Ovary (tissue), 9 donors: ENCODE results near the gene SYT3. TPM values are rescaled to one million over a fixed set of nuclear protein-coding genes. Genes with fewer than 3 reads are reported as not detected.
A peak's percentile ranks its signal among the peaks of the same experiment; 100 is the strongest.

Source experiments
- DNase-seq, 5 donors: peaks; one replicate each; pipeline ENCODE4 v3.0.0-alpha.2; 2019 to 2020
- H3K27ac ChIP-seq, 2 donors: fragments of 200-600 bp; one replicate each; pipeline versions ENCODE4 v1.5.1 to v1.8.0; 2019 to 2022
- H3K27me3 ChIP-seq: fragments of 200-600 bp; one replicate; pipeline ENCODE4 v1.8.0; 2022
- H3K36me3 ChIP-seq: fragments of 200-600 bp; sonication (generic); one replicate; pipeline ENCODE4 v1.5.1; 2019
- H3K4me1 ChIP-seq: one replicate; pipeline ENCODE4 v1.8.1; 2013; ENCODE audit warnings: mild to moderate bottlenecking, moderate library complexity; ENCODE audit not compliant: insufficient read depth
- H3K4me3 ChIP-seq: fragments of 200-600 bp; sonication (generic); one replicate; pipeline ENCODE4 v1.5.1; 2017
- H3K9me3 ChIP-seq, 2 donors: fragments of 200-600 bp in 1 of 2; sonication (generic) in 1 of 2; one replicate each; pipeline versions ENCODE4 v1.5.1 to v1.8.1; 2013 to 2019; ENCODE audit warnings: mild to moderate bottlenecking in 1 of 2, moderate library complexity in 1 of 2
- CTCF ChIP-seq, 3 donors: fragments of 450-650 bp in 2 of 3; fragments of 200-600 bp in 1 of 3; IDR thresholded peaks; one replicate each; pipeline versions ENCODE4 v1.5.1 to v1.8.0; 2016 to 2022; ENCODE audit warnings: antibody characterized with exemption in 3 of 3, mild to moderate bottlenecking in 1 of 3
- EP300 ChIP-seq: sonication (generic); formaldehyde crosslinking; IDR thresholded peaks from one replicate; pipeline ENCODE4 v1.6.1; 2017; ENCODE audit warnings: antibody characterized with exemption
- POLR2A ChIP-seq: fragments of 450-650 bp; IDR thresholded peaks from one replicate; pipeline ENCODE4 v1.6.1; 2017; ENCODE audit warnings: antibody characterized with exemption, mild to moderate bottlenecking, moderate library complexity
- WGBS, 3 donors: extraction: QIAGEN DNeasy Blood & Tissue Kit in 1 of 3; methylation state at CpG; one replicate each; pipeline versions ENCODE4 v1.1.5 to v1.1.7; 2013 to 2017; 5-methylcytosine and 5-hydroxymethylcytosine counted together
- intact Hi-C, 4 donors: fragments of 100-400 bp; cut with DNase I; formaldehyde crosslinking; loops; one replicate each; pipeline versions ENCODE4 v1.11.0 to v1.15.1; 2022 to 2023
- polyA plus RNA-seq, 2 donors: library from polyadenylated mRNA; stranded (reverse); fragments of 200-250 nt in 1 of 2; fragments of 350-450 nt in 1 of 2; fragmentation: Illumina TruSeq in 1 of 2; extraction: RNeasy Lipid Tissue Mini Kit (QIAGEN cat#74804) in 1 of 2; gene quantifications; one replicate each; pipeline ENCODE4 v1.2.3, GENCODE V29; 2013 to 2014
- total RNA-seq, 7 donors: library from RNA; depleted of rRNA in 2 of 7; stranded (reverse); fragments of >200 nt in 2 of 7; fragmentation: NEBNext Ultra II Directional in 3 of 7; extraction: Animal tissue kit (Norgen Biotek cat#: 25700) in 3 of 7; gene quantifications; one replicate each; pipeline versions ENCODE4 v1.1.0 to v1.2.4, GENCODE V29; 2016 to 2023
- donor health status: DM: no; HTN: no; CAD: no; lungs with moderate emphysema.
- donor health status: DM: no; HTN: no; CAD: no.
- donor health status: Bipolar disorder and iron deficiency.
- donor health status: DM: yes; HTN: yes; CAD: no.
- donor health status: DM: no; HTN: no; CAD: no.
- donor health status: DM: yes; HTN: yes; CAD: no.

Gene SYT3
- total and polyA plus RNA-seq, 9 donors = 0.08 to 0.32 (median 0.10) TPM; not detected in 6

- H3K4me3 ChIP-seq = no peak overlapping the region
- no peak for TF ChIP-seq EP300
- TF ChIP-seq POLR2A = no peak
- no peak for TF ChIP-seq CTCF (IDR thresholded peaks at IDR 0.05)
- no peaks in the 10 kb centered on the region for H3K9me3 ChIP-seq
- no peak for DNase-seq
- H3K36me3 ChIP-seq = no peaks in the 10 kb centered on the region
- 69 to 77% (median 76%) methylated on average over 10 of the region's 10 CpGs for WGBS, 3 donors
- no peak overlapping the region for H3K27ac ChIP-seq
- intact Hi-C loops = no loop called here
- peaks cover 5% of the 10 kb centered on the region for H3K4me1 ChIP-seq
- no peaks in the 10 kb centered on the region for H3K27me3 ChIP-seq
Measured at GRCh38 chr19:50661023-50661422, 21.3 kb upstream of the SYT3 start.

GRCh38 chr19:50660088-50660366, 20.3 kb upstream of the SYT3 start:
- intact Hi-C loops = no loop called here
- Histone ChIP-seq H3K27me3 (no peaks in the 10 kb centered on the region), H3K9me3 (peaks cover 0 to 3% of the 10 kb centered on the region in 2 donors), H3K4me3 (no peak overlapping the region), H3K4me1 (peaks cover 5% of the 10 kb centered on the region), H3K36me3 (no peaks in the 10 kb centered on the region), H3K27ac (no peak overlapping the region)
- TF ChIP-seq CTCF (IDR thresholded peaks at IDR 0.05) = no peak
- no peak for TF ChIP-seq POLR2A
- no peak for TF ChIP-seq EP300
- WGBS, 3 donors = 13 to 23% (median 19%) methylated on average over 6 of the region's 6 CpGs
- no peak for DNase-seq

DNA sequence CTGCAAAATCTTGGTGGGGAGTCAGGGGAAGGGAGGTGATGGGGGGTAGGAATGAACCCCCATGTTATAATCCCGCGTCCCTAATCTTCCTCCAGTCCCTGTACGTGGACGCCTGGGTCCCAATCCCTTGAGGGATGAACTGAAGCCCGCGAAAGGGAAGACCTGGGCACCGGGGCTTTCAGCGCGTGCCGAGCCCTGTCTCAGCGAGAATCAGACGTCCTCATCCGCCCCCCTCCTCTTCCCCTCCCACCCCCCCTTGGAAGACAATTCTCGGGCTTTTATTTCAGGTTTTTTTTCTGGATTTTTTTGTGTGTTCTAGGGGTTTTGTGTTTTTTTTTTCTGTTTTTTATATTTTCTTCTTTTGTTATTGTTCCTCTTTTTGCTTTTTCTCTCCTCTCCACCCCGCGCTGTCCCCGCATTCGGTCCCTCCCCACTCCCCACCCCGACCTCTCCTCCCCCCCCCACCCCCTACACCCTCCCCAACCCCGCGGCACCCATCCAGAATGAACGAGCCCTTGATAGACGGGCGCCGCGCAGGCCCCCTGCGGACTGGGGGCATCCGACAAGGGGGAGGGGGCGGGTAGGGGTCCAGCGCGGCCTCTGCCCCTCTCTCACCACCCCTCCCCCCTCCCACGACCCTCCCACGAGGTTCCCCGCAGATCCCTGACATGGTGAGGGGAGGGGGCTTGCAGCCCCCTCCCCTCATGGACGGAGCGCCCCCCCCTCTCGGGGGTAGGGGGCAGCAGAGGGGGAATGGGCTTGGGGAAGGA, 19.8 kb upstream of the SYT3 start:
- TF ChIP-seq EP300 (no peak), CTCF (IDR thresholded peaks at IDR 0.05) (no peak)
- no peak for DNase-seq
- 1 to 3% (median 2%) methylated on average over 31 to 36 of the region's 37 CpGs for WGBS, 3 donors
- peaks cover 5% of the 10 kb centered on the region for H3K4me1 ChIP-seq
- H3K27ac ChIP-seq = no peak overlapping the region
- intact Hi-C loops = no loop called here
- H3K9me3 ChIP-seq = peaks cover 0 to 3% of the 10 kb centered on the region in 2 donors
- no peak overlapping the region for H3K4me3 ChIP-seq
- H3K36me3 ChIP-seq = no peaks in the 10 kb centered on the region
- H3K27me3 ChIP-seq = no peaks in the 10 kb centered on the region

DNA sequence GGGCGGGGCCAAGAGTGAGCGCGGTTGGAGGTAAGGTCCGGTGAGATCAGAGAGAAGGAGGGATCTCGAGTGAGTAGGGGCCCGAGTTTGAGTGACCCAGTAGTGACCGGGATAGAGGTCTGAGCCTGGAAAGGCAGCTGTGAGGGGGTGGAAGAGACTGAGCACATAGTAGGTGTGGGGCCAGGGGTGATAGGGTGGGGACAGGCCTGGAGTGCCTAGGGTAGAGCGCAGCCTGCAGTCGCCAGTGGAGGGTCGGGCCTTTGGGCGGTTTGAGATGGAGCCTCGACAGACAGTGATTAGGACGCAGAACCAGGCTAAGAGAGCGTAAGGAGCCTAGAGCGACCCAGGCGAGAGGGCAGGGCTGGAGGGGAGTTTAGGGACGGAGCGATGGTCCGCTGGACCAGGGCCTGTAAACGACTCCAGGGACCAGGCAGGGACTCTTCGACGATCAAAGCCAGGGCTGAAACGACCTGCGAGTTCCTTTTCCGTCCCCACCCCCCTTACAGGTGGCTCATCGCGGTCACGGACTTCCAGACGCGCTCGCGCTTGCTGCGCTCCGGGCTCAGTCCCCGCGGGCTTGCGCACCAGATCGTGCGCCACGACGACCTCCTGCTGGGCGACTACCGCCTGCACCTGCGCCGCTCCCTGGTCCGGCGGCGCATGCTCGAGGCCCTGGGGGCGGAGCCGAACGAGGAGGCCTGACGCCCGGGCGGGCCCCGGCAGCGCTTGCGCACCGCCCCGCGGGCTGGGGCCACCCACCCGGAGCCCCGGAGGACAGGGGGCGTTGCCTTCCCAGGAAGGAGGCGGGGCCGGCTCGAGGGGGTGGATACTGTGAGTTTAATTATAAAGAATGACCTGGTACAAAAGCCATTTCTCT, 19.0 kb upstream of the SYT3 start:
- Histone ChIP-seq H3K9me3 (peaks cover 0 to 3% of the 10 kb centered on the region in 2 donors), H3K4me3 (peak overlapping the region; percentile 7), H3K27ac (no peak overlapping the region), H3K4me1 (peaks cover 5% of the 10 kb centered on the region), H3K27me3 (no peaks in the 10 kb centered on the region), H3K36me3 (no peaks in the 10 kb centered on the region)
- WGBS, 3 donors = 0 to 3% (median 1%) methylated on average over 54 to 67 of the region's 67 CpGs
- TF ChIP-seq EP300 (no peak), POLR2A (no peak), CTCF (IDR thresholded peaks at IDR 0.05) (no peak)
- intact Hi-C loops = no loop called here
- peak; percentile 26 to 70 (median 30) for DNase-seq
